Measurements from ENCODE around the gene ESAM. TPM values are rescaled to one million over a fixed set of nuclear protein-coding genes. Genes with fewer than 3 reads are reported as not detected.

Gene ESAM
- total RNA-seq, 2 donors from 2014 or later = 0.31 to 0.68 TPM

DNA sequence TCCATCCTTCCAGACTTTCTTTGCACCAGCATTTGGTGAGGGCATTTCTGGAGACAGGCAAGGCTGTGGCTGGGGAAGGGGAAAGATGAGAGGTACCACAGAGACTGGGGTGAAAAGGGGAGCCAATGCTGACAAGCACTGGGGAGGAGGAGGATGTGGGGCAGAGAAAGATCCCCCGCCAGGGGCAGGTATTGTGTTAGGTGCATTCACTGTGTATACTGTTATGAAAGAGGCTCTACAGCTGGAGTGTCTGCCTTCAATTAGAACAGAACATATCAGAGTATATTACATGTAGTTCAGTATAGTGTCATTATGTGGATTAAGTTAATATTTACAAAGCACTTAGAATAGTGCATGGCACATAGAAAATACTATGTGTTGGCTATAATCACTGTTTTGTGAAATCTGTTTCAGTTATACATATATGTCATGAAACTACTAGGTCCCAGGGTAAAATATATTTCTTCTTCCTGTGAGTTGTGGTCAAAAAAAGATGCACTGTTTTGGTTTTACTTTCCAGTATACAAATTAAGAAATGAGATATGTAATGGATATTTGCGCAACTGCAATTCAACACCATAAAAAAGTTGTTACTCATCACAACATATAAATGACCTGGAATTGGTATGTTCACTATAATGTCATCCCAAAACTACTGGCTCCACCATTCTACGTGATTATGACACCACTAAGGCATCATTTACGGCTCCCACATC, 29.7 kb upstream of the ESAM start:
- no peaks in the 10 kb centered on the region for H3K4me1 ChIP-seq (ENCODE audit: control insufficient read depth, insufficient read depth, low read length)
- H3K4me1 Mint-ChIP-seq = peaks cover 10% of the 10 kb centered on the region
- no peak overlapping the region for H3K27ac ChIP-seq (ENCODE audit: low read depth, low read length)
- no peaks in the 10 kb centered on the region for H3K27me3 Mint-ChIP-seq (ENCODE audit: insufficient read depth)
- no peak overlapping the region for H3K27ac Mint-ChIP-seq
- no peaks in the 10 kb centered on the region for H3K9me3 Mint-ChIP-seq
- H3K36me3 ChIP-seq (ENCODE audit: control insufficient read depth, insufficient read depth, low read length) = no peaks in the 10 kb centered on the region
- H3K36me3 Mint-ChIP-seq (ENCODE audit: low read depth) = no peaks in the 10 kb centered on the region
- H3K27me3 ChIP-seq (ENCODE audit: control insufficient read depth, insufficient read depth, low read length, poor library complexity, severe bottlenecking) = no peaks in the 10 kb centered on the region
- WGBS, 2 experiments (ENCODE audit: insufficient coverage in 1 of 2, insufficient read length in 1 of 2) = 98 to 100% methylated on average over 1 to 3 of the region's 4 CpGs
- H3K9ac ChIP-seq (ENCODE audit: extremely low read depth, low read length, poor library complexity, severe bottlenecking) = no peak overlapping the region
- TF ChIP-seq, protein P1, sequence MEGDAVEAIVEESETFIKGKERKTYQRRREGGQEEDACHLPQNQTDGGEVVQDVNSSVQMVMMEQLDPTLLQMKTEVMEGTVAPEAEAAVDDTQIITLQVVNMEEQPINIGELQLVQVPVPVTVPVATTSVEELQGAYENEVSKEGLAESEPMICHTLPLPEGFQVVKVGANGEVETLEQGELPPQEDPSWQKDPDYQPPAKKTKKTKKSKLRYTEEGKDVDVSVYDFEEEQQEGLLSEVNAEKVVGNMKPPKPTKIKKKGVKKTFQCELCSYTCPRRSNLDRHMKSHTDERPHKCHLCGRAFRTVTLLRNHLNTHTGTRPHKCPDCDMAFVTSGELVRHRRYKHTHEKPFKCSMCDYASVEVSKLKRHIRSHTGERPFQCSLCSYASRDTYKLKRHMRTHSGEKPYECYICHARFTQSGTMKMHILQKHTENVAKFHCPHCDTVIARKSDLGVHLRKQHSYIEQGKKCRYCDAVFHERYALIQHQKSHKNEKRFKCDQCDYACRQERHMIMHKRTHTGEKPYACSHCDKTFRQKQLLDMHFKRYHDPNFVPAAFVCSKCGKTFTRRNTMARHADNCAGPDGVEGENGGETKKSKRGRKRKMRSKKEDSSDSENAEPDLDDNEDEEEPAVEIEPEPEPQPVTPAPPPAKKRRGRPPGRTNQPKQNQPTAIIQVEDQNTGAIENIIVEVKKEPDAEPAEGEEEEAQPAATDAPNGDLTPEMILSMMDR (conservative IDR thresholded peaks at IDR 0.05) = no peak
- H3K9me3 ChIP-seq (ENCODE audit: control insufficient read depth, low read length) = no peaks in the 10 kb centered on the region
- H3K4me3 ChIP-seq (ENCODE audit: low read length) = no peak overlapping the region
- no peak for DNase-seq
- H3K4me3 Mint-ChIP-seq = no peak overlapping the region

DNA sequence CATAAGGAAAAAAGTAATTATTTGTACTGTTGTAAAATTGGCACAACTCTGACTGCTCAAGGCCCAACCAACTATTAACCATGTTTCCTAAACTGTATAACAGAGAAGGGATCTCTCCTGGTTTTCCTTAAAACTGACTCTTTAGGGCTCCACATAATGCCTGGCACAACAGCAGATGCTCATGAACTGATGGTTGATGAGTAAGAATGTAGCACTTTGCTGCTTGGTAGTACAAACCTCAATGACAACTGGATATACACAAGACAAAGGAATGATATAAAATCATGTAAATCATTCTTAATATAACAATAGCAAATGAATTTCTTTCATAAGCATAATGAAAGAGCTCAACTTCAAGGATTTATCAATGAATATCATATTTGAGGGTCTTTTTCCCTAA, 26.4 kb upstream of the ESAM start:
- Histone ChIP-seq H3K27me3 (ENCODE audit: control insufficient read depth, insufficient read depth, low read length, poor library complexity, severe bottlenecking) (no peaks in the 10 kb centered on the region), H3K4me1 (ENCODE audit: control insufficient read depth, insufficient read depth, low read length) (no peaks in the 10 kb centered on the region), H3K4me3 (ENCODE audit: low read length) (no peak overlapping the region), H3K9me3 (ENCODE audit: control insufficient read depth, low read length) (no peaks in the 10 kb centered on the region), H3K27ac (ENCODE audit: low read depth, low read length) (no peak overlapping the region), H3K9ac (ENCODE audit: extremely low read depth, low read length, poor library complexity, severe bottlenecking) (no peak overlapping the region), H3K36me3 (ENCODE audit: control insufficient read depth, insufficient read depth, low read length) (peaks cover 7% of the 10 kb centered on the region)
- no peaks in the 10 kb centered on the region for H3K9me3 Mint-ChIP-seq
- H3K27ac Mint-ChIP-seq = no peak overlapping the region
- H3K27me3 Mint-ChIP-seq (ENCODE audit: insufficient read depth) = no peaks in the 10 kb centered on the region
- no peak for DNase-seq
- H3K4me1 Mint-ChIP-seq = peaks cover 19% of the 10 kb centered on the region
- no peaks in the 10 kb centered on the region for H3K36me3 Mint-ChIP-seq (ENCODE audit: low read depth)
- no peak overlapping the region for H3K4me3 Mint-ChIP-seq
- TF ChIP-seq, protein P1 (conservative IDR thresholded peaks at IDR 0.05) = no peak

DNA sequence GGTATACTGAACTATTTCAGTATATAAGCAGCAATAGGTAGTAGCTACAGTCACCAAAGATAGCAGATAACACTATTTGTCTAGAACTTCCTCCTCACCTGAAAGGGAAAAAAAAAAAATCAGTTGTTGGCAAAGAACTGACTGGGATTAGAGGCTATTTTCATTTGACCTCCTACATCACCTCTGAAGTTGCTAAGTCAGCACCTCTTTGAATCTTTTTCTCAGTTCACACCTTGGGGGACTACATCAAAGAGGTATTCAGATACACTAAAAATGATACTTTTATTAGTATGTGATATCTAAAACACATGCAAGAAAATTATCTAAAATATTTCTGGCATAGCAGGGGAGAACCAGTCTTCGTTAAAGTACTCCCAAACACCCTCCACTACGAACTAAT, 22.0 kb upstream of the ESAM start:
- Mint-ChIP-seq H3K27ac (no peak overlapping the region), H3K27me3 (ENCODE audit: insufficient read depth) (no peaks in the 10 kb centered on the region), H3K4me3 (no peak overlapping the region), H3K4me1 (peaks cover 18% of the 10 kb centered on the region), H3K9me3 (no peaks in the 10 kb centered on the region), H3K36me3 (ENCODE audit: low read depth) (peaks cover 2% of the 10 kb centered on the region)
- Histone ChIP-seq H3K9ac (ENCODE audit: extremely low read depth, low read length, poor library complexity, severe bottlenecking) (no peak overlapping the region), H3K27me3 (ENCODE audit: control insufficient read depth, insufficient read depth, low read length, poor library complexity, severe bottlenecking) (no peaks in the 10 kb centered on the region), H3K27ac (ENCODE audit: low read depth, low read length) (no peak overlapping the region), H3K36me3 (ENCODE audit: control insufficient read depth, insufficient read depth, low read length) (peaks cover 13% of the 10 kb centered on the region), H3K9me3 (ENCODE audit: control insufficient read depth, low read length) (no peaks in the 10 kb centered on the region), H3K4me1 (ENCODE audit: control insufficient read depth, insufficient read depth, low read length) (no peaks in the 10 kb centered on the region), H3K4me3 (ENCODE audit: low read length) (no peak overlapping the region)
- 95% methylated on average over 2 of the region's 2 CpGs; no CpG with 5 or more reads in 1 of the 2 experiments for WGBS, 2 experiments (ENCODE audit: insufficient coverage in 1 of 2, insufficient read length in 1 of 2)
- TF ChIP-seq, protein P1 (conservative IDR thresholded peaks at IDR 0.05) = no peak
- DNase-seq = no peak
